NCI-H82 (cell line): Measurements from ENCODE around the gene ZNF513.
"Not testable (repeated sequence)": the region's sequence is repeated elsewhere in the genome, so short reads cannot be mapped to it uniquely, and the experiment has no call there.

Experiments used
- DNase-seq: peaks from one replicate; lab custom pipeline; 2025; lab: John Stamatoyannopoulos, UW

The ZNF513 gene

GRCh38 chr2:27380626-27381545 is at the start of gene ZNF513:
ZNF513 (minus strand) TSS chr2:27380734; CDS start chr2:27380526, 208 bp downstream.
- peak; percentile 97 for DNase-seq

GRCh38 chr2:27428978-27429541 is 48.5 kb upstream of the ZNF513 start:
- peak; percentile 88 for DNase-seq

DNA sequence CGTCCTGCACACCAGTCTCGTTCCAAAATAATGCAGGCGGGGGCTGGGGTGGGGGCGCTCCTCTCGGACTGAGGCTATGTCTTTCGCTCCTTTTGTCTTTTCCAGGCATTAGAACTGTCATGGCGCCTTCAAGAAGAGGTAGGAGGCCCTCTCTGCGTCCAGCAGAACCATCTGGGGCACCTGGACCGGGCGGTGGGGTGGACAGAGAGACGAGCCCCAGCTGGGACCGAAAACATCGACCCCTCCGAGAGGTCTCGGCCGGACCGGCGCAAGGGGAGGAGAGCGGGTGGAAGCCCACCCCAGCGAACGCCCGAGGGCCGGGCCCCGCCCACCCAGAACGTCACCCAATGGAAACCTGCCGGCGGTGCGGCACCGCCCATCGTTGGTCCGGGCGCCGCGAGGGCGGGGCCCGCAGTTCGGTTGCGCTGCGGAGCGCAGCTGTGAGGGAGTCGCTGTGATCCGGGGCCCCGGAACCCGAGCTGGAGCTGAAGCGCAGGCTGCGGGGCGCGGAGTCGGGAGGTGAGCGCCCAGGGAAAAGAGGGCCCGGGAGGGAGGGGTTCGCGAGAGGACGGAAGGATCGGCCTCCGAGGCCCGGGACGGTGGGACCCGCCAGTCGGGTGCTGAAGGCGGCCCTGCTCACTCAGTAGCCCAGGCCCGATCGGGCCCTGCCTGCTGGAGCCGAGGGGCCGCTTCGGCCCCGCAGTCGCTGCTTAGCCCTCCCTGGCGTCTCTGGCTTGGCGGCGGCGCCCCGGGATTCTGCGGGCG is 47.9 kb upstream of the ZNF513 start, which contains the start of gene NRBP1:
Gene NRBP1, plus strand, starts transcription at position 419 of the 765 bp plus-strand sequence. CDS start 4,643 bp downstream, outside the sequence.
- peak; percentile 96 for DNase-seq

- no peak for DNase-seq
Observed at GRCh38 chr2:27427863-27428212, 47.3 kb upstream of the ZNF513 start.

DNA sequence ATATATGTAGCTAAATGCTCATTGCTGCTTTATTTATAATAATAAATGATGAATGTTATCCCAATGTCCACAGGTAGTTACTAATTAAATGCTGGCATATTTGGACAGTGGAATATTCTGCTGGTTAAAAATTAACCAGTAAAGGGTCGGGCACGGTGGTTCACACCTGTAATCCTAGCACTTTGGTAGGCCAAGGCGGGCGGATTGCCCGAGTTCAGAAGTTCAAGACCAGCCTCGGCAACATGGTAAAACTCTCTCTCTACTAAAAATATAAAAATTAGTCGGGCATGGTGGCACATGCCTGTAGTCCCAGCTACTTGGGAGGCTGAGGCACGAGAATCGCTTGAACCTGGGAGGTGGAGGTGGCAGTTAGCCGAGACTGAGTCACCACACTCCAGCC is 44.5 kb upstream of the ZNF513 start:
- DNase-seq, result not testable (repeated sequence)

DNA sequence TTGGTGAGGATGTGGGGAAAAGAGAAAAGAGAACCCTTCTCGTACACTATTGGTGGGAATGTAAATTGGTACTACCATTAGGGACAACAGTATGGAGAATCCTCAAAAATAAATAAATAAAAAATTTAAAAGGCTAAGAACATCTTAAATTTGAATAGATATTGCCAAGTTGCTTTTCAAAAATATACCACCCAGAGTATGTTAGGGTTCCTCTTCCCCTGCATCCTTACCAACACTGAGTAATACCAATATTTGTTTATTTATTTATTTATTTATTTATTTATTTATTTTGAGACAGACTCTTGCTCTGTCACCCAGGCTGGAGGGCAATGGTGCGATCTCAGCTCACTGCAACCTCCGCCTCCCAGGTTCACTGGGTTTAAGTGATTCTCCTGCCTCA is 42.4 kb upstream of the ZNF513 start:
- DNase-seq, result no peak

DNA sequence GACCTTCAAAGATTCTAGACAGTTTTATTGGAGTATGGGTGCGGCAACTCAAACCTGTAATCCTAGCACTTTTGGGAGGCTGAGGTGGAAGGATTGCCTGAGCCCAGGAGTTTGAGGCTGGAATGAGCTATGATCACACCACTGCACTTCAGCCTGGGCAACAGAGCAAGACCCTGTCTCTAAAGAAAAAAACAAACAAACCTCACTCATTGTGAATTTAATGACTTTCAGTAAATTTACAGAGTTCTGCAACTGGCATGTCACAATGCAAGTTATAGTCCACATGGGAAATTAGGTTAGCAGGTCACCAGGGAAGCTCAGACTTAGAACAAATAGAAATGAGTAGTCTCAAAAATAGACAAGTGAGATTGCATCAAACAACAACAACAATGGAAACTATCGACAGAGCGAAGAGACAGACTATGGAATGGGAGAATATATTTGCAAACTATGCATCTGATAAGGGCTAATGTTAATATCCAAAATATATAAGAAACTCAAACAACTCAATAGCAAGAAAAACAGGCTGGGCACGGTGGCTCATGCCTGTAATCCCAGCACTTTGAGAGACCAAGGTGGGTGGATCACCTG is 41.2 kb upstream of the ZNF513 start:
- DNase-seq, result no peak

GRCh38 chr2:27420996-27421395 is 40.5 kb upstream of the ZNF513 start:
- DNase-seq, result no peak

DNA sequence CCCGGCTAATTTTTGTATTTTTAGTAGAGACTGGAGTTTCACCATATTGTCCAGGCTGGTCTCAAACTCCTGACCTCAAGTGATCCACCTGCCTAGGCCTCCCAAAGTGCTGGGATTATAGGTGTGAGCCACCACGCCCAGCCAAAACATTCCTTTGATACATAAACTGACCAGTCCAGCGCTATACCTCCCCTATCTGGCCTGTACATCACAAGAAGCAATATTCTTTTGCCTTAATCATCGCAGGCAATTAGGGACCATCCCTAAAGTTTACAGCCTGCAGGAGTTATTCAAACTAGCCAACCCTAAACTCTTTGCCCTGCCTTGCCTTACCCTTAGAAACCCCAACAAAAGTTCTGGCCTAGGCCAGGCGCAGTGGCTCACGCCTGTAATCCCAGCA is 35.6 kb upstream of the ZNF513 start:
- DNase-seq, result no peak

- no peak for DNase-seq
Observed at GRCh38 chr2:27412419-27413152, 32.1 kb upstream of the ZNF513 start.

- peak; percentile 98 for DNase-seq
Observed at GRCh38 chr2:27409321-27410073, 29.0 kb upstream of the ZNF513 start, which contains the start of gene PPM1G. PPM1G (minus strand) TSS chr2:27409591; CDS start chr2:27409422, 169 bp downstream.

GRCh38 chr2:27408601-27409320 is 28.2 kb upstream of the ZNF513 start:
- peak; percentile 53 for DNase-seq

DNA sequence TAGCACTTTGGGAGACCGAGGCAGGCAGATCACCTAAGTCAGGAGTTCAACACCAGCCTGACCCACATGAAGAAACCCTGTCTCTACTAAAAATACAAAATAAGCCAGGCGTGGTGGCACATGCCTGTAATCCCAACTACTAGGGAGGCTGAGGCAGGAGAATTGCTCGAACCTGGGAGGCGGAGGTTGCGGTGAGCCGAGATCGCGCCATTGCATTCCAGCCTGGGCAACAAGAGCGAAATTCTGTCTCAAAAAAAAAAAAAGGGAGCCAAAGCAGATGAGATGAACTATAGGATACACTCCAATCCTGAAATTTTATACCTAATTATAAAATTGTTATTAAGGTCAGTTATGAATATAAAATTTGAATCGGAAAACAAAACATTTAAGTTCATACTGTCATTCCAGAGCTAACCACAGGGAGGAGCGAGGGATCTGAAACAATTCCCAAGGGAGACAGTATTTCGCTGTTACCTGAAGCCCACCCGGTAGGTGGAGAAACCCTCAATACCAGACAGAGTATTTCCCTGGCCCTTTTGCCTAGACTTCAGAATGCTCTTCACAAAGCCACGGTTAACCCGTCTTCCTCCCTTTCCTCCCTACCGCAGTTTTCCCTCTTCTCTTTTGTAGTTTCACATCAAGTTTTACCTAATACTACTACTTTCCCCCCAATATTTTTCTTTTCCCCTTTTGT is 27.4 kb upstream of the ZNF513 start:
- peak; percentile 92 for DNase-seq

GRCh38 chr2:27400348-27401135 is 20.0 kb upstream of the ZNF513 start:
- no peak for DNase-seq

DNA sequence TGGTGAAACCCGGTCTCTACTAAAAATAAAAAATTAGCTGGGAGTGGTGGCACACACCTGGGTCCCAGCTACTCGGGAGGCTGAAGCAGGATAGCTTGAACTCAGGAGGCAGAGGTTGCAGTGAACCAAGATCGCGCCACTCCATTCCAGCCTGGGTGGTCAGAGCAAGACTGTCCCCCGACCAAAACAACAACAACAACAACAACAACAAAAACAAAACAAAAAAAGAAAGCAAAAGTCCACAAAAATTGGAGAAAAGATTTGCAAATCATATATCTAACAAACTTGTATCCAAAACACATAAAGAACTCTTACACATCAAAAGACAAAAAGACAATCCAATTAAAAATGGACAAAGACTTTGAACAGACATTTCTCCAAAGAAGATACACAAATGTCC is 18.4 kb upstream of the ZNF513 start:
- DNase-seq, result no peak

DNA sequence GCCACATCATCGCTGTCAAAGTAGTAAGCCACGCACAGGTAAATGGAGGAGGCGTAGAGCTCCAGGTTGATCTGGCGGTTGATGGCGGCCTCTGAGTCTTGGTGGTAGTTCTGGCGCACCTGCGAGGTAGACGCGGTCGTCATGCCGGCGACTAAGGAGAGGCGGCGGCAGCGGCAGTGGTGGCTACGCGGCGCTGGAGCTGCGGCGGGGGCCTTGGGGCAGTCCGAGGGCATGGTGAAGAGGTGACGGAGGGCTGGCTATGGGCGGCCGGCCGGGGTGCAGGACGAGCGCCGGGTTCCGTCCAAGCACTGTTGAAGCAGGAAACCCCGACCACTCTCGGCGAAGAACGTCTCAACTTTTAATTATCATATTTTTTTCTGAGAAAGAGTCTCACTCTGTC is 12.7 kb upstream of the ZNF513 start:
- no peak for DNase-seq

DNA sequence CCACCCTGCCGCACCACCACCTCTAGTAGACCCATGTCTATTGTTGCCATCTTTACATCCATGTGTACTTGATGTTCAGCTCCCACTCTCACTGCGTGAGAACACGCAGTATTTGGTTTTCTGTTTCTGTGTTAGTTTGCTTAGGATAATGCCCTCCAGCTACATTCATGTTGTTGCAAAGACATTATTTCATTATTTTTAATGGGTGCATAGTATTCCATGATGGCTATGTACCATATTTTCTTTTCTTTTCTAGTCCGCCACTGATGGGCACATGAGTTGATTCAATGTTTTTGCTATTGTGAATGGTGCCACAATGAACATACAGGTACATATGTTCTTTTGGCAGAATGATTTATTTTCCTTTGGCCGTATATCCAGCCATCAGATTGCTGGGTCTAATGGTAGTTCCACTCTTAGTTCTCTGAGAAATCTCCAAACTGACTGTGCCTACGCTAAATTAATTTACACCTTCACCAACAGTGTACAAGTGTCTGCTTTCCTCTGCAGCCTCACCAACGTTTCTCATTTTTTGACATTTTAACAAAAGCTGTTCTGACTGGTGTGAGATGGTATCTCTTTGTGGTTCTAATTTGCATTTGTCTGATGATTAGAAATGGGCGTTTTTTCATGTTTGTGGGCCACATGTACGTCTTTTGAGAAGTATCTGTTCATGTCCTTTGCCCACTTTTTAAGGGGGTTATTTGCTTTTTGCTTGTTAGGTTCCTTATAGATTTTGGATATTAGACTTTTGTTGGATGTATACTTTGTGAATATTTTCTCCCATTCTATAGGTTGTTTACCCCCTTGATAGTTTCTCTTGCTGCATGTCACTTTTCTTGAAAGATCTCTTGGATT is 10.5 kb upstream of the ZNF513 start:
- no peak for DNase-seq
